ENCODE data around the gene SLC45A3.

The SLC45A3 gene

DNA sequence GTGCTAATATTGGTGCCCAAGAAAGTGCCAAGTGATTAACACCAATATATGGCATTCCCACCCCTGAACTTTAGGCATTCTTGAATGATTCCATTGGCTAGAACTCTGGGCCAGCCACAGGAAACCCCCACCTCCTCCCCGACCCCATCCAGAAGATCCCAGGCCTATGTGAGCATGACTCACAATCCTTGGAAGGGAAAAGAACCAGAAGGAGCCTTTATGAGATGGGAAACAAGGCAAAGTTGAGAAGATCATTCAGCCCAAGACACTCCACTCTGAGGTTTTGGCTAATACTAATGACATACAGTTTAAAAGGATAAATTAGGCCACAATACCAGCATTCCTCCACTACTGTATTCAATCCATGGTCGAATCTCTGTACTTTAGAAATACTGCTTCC lies 70.3 kb downstream of the SLC45A3 start:
- DNase-seq (ENCODE audit: low read depth) = peak; percentile 61
- TF ChIP-seq, protein P1, sequence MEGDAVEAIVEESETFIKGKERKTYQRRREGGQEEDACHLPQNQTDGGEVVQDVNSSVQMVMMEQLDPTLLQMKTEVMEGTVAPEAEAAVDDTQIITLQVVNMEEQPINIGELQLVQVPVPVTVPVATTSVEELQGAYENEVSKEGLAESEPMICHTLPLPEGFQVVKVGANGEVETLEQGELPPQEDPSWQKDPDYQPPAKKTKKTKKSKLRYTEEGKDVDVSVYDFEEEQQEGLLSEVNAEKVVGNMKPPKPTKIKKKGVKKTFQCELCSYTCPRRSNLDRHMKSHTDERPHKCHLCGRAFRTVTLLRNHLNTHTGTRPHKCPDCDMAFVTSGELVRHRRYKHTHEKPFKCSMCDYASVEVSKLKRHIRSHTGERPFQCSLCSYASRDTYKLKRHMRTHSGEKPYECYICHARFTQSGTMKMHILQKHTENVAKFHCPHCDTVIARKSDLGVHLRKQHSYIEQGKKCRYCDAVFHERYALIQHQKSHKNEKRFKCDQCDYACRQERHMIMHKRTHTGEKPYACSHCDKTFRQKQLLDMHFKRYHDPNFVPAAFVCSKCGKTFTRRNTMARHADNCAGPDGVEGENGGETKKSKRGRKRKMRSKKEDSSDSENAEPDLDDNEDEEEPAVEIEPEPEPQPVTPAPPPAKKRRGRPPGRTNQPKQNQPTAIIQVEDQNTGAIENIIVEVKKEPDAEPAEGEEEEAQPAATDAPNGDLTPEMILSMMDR (IDR thresholded peaks at IDR 0.05; ENCODE audit: low read length, missing control alignments) = no peak
- no peak overlapping the region for H3K4me3 ChIP-seq (replicated peaks; ENCODE audit: low read depth, low read length)

Data from fibroblast of pulmonary artery (primary cell).